HG03159 (cell line): ENCODE measurements around the gene KRTAP5-1.

ENCODE experiments used
- ATAC-seq: cut with Tn5 transposase; IDR thresholded peaks from one replicate; pipeline ENCODE4 v1.9.1; 2021; ENCODE audit warnings: mild to moderate bottlenecking, moderate library complexity; ENCODE audit not compliant: unreplicated experiment

The KRTAP5-1 gene

DNA sequence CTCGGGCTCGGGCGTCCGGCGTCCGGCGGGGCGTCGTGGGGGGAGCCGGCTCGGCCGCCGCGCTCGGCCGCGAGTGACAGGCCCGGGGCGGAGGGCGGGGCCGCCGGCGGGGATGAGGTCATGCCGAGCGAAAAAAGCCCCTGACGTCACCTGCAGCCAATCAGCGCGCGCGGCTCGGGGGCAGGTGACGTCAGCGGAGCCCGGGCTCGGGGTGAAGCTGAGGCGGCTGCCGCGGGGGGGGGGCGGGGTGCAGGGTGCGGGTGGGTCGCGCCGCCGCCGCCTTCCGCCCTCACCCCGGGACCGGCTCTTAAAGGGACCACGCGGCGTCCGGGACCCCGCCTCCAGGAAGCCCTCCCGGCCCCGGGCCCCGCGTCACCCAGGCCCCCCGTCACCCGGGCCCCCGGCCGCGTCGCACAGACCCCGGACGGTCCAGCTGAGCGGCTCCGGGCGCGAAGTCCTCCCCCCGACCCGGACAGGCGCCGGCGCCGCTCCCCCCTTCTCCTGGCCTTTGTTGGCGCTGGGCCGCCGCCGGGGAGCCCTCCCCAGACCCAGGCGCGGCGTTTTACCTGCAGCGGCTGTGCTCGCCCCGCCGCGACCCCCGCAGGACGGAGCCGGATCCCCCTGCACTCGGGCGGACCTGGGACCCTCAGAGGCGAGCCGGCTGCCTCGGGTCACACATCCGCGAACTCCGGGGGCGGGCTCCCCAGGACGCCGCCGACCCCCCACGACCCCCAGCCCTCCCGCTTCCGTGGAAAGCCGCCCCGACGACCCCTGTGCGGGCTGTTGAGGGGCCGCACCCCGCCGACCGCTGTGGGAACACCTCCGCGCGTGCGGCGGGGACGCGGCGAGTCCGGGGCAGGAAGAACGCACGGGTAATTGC, 12.6 kb downstream of the KRTAP5-1 start, which contains the start of gene DUSP8:
DUSP8 (minus strand) TSS at position 75 of the 880 bp plus-strand sequence. CDS start 6,445 bp downstream, outside the sequence.
- peak; percentile 59 for ATAC-seq

DNA sequence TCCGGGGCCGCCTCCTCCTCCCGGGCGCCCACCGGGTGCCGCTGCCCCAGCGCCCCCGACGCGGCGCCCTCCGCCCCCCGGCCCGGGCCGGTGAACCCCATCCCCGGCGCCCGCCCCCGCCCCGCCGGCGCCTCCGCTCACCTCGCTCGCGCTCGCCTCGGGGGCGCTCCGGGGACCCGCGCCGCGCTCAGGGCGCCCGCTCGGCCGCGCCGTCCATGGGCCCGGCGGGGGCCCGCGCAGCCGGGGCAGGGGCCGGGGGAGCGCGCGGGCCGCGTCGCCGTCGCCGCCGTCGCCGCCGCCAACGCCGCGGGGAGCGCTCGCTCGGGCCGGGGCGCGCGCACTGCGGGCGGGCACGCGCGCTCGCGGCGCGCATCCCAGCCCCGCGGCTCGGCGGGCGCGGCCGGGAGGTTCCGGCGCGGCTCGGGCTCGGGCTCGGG, 13.3 kb downstream of the KRTAP5-1 start:
- no peak for ATAC-seq

DNA sequence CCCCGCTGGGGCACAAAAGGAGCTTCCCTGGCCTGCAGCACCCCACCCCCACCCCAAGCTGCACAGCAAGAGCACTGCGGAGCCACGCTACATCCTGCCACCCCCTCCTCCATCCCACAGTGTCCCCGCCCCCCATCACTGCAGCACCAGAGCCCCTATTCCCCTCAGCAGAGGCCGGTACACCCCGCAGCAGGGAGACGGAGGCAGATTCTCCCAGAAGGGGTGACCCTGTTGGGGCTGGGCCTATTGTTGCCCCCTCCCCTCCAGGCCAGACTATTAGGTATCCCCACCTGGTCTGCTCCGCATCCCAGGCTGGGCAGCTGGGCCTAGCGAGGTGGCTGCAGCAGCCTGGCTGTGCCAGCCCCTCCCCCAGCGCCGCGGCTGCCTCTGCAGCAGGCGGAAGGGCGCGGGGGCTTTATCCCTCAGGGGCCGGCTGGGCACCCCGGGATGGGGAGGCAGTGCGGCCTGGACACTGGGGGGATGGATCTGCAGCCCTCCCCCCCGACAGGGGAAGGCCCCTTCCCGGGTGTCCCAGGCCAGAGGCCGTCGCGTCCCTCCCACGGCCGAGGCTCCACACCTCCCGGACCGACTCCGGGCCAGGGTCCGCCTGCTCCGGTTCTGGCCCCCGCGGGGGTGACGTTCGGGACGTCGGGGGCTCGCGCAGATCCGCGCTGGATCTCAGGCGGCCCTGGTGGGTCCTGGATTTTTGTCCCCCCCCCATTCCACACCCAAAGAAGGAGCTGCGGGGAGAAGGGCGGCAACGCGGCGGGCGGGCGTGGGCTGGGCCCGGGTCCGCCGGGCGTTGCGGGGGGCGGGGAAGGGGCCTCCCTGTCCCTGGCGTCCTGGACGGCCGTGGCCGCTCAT, 14.0 kb downstream of the KRTAP5-1 start:
- no peak for ATAC-seq

DNA sequence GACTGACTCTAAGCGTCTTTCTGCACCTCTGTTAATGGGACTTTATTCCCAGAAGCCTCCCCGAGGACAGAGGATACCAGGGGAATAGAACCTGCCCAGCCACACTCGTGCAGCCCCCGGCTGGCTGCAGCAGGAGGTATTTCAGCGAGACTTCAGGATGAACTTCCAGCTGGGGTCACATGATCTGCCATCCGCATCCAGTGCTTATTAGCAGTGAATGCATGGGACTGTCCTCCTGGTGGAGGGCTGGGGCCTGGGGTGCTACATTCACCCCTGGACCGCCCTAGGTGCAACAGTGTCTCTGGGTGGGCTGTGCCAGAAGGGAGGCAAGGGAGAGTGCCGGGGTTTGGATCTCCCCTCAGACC, 14.6 kb downstream of the KRTAP5-1 start:
- ATAC-seq = no peak

DNA sequence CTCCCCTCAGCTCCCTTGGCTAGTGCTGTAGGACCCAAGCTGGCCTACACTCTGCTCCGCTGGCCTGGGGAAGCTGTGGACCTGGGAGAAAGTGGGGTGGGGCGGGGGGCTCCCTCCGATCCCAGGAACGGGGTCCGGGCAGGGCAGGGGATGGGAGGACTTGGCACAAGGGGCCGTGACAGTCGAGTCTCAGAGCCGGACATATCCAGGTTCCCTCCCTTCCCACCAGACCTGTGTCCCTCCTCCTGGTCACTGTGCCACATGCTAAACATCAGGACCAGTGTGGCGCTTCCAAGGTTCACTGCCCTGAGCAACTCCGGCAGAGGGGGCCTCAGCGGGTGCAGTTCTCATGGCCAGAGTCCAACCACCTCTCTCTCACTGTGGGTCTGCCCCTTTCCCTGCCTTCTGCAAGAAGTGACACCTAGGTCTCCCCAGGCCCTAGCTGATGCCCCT, 15.1 kb downstream of the KRTAP5-1 start:
- ATAC-seq = no peak

DNA sequence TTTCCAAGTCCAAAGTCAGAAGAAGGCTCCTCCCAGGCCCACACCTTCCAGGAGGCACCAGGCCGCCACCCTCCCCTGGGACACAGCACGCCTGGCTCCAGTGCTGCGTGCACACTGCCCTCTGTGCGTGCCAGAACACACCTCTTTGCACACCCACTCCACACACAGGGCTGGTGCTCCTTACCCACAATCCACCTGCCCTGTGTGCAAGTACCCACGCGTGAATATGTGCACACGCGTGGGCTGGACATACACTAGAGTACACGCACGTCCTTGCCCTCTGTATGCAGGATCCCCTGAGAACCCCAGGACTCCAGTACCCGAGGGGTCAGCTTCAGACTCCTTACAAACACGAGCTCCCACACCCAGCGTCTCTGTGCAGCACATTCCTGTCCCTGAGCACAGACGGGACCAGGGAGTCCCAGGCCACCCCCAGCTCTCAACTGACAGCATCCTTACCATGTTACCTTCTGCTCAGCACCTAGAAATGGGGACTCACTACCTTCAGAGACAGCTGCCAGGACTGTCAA, 15.8 kb downstream of the KRTAP5-1 start:
- ATAC-seq = no peak

DNA sequence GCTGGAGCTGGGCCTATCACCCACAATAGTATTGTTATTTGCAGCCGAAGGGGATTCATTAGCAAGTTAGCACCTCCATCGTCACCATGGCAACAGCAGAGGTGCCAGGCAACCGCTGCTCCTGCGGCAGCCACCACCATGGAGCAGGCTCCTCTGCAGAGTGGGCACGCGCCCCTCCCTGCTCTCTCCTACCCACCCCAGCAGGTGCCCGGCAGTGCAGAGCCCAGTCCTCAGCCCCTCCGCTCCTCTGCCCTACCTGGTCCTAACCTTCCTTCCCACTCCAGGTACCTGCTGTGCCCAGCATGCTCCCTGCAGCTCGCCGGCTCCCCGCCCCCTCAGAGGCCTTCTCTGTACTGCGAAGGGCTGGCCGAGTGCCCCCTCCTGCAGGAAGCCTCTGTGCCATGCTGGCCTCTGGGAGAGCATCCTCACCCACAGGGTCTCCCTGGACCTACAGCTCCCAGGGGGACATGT, 16.6 kb downstream of the KRTAP5-1 start:
- ATAC-seq = no peak

DNA sequence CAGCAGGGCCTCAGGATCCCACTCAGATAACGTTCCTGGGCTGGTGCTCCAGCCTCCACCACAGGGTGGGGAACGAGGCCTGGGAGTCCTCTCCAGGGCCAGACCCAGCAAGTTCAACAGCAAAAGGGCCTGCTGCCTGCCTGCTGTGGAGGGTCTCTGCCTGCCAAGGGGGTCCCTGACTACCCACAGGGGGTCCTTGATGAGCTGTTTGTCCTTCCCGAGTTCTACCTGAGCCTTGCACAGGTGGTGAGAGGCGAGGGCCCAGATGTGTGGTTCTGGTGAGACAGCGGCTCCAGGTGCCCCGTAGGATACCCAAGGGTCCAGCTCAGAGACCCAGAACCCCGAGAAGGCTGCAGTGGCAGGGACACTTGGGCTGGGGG, 17.4 kb downstream of the KRTAP5-1 start:
- no peak for ATAC-seq

DNA sequence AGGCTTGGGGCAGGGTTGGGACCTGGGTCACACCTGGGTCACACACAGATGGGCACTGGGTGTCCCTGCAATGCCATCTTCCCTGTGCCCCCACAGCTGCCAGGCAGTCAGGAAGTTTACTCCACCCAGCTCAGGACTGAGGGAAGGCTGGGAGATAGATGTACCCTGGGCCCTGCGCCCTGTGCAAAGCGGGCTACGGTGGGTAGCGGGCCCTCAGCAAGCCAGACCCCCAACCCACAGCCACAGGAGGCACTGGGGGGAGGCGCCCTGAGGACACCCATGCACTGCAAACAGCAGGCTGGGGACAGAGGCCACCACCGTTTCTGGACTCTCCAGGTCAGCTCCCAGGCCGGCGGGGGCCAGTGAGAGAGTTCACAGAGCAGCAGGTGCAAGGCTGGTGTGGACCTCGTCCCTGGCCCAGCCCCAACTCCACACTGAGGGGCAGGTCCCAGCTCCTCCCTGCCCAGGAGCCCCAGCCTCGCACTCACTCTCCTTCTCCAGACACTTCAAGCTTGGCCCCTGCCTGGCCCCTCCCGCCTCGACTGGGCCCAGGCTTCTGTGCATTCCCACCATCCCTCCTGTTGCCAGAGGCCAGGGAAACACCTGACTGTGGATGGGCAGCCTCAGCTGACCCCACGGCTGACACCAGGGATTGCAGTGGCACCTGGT, 17.9 kb downstream of the KRTAP5-1 start:
- no peak for ATAC-seq

DNA sequence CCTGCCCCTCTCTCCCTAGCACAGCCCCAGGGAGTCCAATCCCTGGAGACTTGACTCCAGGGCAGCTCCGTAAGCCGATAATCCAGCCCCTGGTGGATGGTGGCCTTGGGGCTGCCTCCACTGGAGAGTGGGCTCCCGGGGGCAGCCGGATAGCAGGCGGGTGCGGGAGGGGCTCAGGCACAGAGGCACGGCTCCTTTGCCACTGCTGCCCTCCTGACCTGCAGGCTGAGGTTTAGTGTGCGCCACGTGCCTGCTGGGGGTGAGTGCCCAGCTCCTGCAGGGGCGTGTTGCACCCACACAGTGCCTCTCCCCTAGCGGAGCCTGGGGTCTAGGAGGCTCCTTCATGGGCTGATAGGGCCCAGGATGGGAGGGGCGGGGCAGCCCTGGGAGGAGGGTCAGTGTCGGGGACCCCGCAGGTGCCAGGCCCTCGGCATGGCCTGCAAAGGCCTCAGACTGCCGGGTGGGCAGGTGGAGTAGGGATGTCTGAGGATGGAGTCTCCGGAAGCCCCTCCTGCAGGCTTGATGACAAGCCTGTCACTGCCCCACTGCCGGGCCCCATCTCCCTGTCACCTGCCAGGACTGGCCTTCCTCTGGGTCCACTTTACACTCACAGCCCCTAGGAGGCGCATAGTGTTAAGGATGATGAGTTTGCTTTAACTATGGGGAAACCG, 18.6 kb downstream of the KRTAP5-1 start:
- ATAC-seq = no peak

DNA sequence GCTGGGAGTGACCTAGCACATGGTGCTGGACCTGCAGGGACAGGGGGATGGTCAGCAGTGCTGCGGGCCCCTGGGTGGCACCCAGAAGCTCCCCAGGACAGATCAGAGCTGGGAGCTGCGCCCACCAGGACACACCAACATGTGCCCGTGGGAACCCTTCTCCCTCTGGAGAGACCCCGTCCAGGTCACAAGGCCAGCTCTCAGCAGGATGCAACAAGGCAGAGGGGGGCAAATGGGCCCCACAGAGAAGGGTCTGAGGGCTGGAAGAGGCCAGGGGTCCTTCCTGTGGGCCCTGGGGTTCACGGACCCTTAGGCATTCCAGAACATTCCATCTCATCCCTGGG, 19.2 kb downstream of the KRTAP5-1 start:
- ATAC-seq = no peak

DNA sequence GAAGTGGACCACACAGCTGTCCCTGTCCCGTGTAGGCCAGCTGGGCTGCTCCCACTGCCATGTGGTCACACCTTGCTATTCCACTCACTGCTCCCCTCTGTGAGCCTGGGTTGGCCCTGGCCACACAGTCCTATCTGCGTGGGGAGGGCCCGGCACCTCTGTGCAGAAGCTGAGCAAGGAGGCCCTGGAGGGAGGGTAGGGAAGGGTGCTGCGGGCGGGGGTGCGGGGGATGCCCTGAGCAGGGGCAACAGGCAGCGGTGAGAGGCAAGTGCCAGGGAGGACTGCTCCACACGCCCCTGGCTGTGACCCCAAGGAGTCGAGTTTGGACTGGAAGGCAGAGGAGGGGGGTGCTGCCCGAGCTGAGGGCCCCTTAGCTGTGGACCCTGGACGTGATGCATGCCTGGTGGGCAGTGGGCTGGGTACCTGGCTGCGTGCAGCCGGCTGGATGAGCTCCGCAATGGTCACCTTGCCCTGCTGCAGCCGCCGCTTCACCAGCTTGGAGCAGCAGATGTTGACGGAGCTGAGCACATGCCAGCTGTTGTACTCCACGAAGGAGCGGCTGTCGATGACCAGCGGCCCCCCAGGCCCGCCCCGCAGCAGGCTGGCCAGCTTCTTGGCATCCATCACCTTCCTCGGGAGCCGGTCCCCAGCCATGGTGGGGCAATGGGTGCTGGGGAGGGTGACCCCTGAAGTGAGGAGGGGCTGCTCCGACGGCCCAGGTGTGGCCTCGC, 19.7 kb downstream of the KRTAP5-1 start:
- no peak for ATAC-seq

DNA sequence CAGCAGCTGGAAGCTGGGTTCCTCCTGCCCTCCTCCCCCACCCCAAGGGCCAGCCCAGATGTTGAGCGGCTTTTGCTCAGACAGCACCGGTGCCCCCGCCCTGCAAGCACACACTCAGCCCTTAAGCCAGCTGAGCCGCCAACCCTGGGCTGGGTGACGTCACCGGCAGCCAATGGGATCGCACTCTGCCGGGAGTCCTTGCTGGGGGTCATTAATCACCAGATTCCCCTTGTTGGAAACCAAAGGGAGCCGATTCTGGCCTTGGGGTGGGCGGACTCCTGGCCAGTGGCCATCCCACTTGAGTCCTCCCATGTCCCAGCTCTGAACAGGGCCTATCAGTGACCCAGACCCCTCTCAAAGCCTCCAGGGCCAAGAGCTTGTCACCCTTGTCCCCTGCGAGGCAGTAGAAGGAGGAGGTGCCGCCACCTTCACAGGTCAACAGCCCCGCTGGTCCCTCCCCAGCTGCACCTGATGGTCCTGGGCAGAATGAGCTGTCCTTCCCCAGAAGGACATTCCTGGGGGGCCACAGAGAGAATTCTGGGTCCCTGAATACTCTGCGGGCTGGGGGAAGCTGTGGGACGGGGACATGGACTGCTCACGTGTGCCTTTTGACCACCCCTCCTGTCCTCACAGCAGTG, 20.4 kb downstream of the KRTAP5-1 start:
- no peak for ATAC-seq

DNA sequence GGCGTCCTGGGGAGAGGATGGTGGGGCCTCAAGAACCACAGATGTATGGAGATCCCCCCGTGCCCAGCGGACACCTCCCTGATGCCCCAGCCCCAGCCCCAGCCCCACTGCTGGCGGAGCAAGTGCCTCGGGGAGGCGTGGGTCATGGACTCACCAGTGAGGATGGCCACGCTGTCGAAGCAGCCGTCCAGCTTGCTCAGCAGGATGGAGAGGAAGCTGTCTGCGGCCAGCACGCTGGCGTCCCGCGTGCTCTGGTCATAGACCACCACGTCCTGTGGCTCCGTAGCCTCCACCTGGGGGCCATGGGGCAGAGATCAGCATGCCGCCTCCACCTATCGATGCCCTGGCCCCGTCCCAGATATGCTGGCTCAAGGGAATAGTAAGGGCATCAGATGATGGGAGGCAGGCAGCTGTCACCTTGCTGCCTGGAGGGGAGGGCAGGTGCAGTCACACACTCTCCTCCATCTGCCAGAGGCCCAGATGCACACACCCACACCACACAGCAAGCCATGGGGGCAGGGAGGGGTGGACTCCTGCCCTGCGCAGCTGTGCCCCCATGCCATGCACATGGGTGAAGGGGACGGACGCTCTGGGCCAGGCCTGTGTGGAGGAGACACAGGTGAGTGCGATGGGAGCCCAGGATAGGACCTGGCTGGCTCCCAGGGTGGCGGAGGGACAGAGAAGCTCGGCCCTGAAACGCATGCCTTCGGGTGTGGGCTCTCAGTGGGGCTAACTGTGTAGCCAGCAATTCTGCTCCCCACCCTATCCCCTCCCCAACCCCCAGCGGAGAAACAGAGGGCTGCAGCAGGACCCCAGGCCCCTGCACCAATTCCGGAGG, 21.2 kb downstream of the KRTAP5-1 start:
- ATAC-seq = no peak

DNA sequence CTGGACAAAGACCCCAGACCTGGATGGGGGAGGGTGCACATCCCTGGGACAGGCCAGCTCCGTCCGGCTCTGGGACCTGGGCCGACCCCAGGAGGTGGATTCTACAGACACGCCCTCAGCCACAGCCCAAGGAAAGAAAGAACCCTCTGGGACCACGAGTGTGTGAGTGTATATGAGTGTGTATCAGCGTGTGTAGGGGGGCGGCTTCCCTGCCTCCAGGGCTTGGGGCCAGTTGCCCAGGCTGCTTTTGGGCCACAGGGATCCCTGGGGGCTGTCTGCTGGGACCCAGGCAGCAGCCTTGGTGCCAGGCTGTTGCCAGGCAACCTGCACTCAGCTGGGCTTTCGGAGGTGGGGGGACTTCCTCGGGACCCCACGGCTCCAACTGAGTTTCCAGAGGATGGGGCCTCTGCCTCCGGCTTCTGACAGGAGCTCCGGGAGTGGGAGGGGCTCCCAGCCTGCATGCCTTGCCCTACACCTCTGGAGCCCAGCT, 21.9 kb downstream of the KRTAP5-1 start:
- no peak for ATAC-seq

DNA sequence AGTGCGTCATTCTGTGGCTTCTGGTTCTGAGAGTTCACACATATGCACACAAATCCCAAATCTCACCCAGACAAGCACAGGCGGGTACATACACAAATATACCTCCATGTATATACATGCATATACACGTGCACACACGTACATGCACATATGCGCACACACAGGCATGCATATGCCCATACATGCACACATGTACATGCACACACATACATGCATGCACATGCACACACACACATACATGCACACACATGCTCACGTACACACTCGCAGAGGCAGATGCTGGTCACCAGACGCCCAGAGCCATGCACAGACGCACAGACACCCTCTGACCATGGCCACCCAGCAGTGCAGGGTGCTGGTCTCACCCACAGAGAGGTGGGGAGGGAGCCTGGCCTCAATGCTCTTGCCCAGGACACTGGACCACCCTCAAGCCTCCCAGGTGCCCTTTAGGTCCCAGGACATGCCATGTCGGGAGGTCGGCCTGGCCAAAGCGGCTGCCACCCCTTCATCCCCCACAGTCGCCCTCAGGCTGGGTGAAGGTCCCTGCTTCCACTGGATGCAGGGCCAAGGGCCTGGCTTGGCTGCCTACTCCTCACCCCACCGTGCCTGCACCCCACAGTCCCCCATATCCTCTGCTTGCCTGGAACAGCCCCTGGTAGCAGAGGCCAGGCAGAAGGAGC, 22.5 kb downstream of the KRTAP5-1 start:
- ATAC-seq = no peak

DNA sequence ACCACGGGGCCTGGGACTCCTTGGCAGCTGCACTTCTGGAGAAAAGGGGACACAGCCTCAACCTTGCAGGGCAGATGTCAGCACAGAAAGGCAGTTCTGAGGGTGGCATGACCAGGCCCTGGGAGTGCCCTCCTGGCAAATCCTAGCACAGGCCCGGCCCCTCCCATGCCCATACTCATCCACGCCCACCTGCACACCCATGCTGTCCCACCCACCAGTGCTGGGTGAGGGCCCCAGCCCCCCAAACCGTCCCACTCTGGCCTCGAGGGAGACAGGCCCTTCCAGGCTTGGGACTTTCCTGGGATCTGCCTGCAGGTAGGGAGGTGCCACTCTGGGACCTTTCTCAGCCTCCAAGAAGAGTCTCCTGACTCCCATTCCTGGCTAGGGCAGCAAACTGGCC, 23.1 kb downstream of the KRTAP5-1 start:
- no peak for ATAC-seq

DNA sequence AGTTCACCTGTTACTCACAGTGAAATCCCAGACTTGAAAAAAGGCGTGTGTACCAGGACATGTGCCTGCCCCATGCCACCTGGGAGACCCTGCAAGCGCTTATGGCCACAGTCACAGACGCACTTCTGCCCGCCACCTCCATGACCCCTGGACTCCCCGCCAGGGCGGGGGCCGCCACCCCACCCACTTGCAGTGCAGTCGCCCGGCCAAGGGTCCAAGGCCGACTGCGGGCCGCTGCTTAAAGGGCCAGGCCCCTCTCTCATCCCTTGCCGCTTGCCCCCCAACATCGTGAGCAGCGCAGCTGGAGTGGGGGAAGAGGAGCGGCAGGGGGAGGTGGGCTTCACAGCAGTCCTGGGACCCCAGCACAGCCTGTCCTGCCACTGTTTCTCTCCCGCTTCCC, 23.8 kb downstream of the KRTAP5-1 start:
- ATAC-seq = no peak
